Psoas muscle (tissue), 8 donors: Measurements from ENCODE around the gene SERINC4. TPM values are rescaled to one million over a fixed set of nuclear protein-coding genes. Genes with fewer than 3 reads are reported as not detected.
A peak's percentile ranks its signal among the peaks of the same experiment; 100 is the strongest.

Source experiments
- ATAC-seq, 4 donors: fragments of 200-7000 bp; cut with Tn5 transposase; one replicate each; pipeline ENCODE4 v1.9.1; 2020; ENCODE audit warnings: moderate library complexity in 3 of 4, mild to moderate bottlenecking in 2 of 4
- DNase-seq, 2 donors: peaks; one replicate each; pipeline ENCODE4 v3.0.0-alpha.2; 2020
- H3K27ac ChIP-seq: fragments of 200-600 bp; one replicate; pipeline ENCODE4 v1.8.0; 2022
- H3K27me3 ChIP-seq, 3 donors: fragments of 200-600 bp in 1 of 3; one replicate each; pipeline versions ENCODE4 v1.6.1 to v1.8.0; 2013 to 2022; ENCODE audit warnings: low read length in 2 of 3, mild to moderate bottlenecking in 2 of 3, moderate library complexity in 1 of 3; ENCODE audit not compliant: insufficient read depth in 3 of 3
- H3K36me3 ChIP-seq, 2 donors: fragments of 200-600 bp in 1 of 2; one replicate each; pipeline versions ENCODE4 v1.6.1 to v1.8.0; 2013 to 2022; ENCODE audit warnings: low read depth in 1 of 2, mild to moderate bottlenecking in 1 of 2, moderate library complexity in 1 of 2; ENCODE audit not compliant: insufficient read depth in 1 of 2
- H3K4me1 ChIP-seq: fragments of 200-600 bp; one replicate; pipeline ENCODE4 v1.8.0; 2022
- H3K4me3 ChIP-seq: fragments of 200-600 bp; one replicate; pipeline ENCODE4 v1.8.0; 2022; ENCODE audit warnings: mild to moderate bottlenecking
- H3K9me3 ChIP-seq: fragments of 200-600 bp; one replicate; pipeline ENCODE4 v1.8.0; 2022
- CTCF ChIP-seq: fragments of 200-600 bp; IDR thresholded peaks from one replicate; pipeline ENCODE4 v1.8.0; 2022; ENCODE audit warnings: antibody characterized with exemption
- WGBS, 3 donors: extraction: QIAGEN DNeasy Blood & Tissue Kit; methylation state at CpG; one replicate each; pipeline versions ENCODE4 v1.1.6 to v1.1.7; 2013; 5-methylcytosine and 5-hydroxymethylcytosine counted together
- intact Hi-C, 2 donors: fragments of 100-400 bp; cut with DNase I; formaldehyde crosslinking; loops; one replicate each; pipeline versions ENCODE4 v1.11.0 to v1.14.2; 2022
- polyA plus RNA-seq, 3 donors: library from polyadenylated mRNA; stranded (reverse); fragments of 200-250 nt; gene quantifications; one replicate each; pipeline ENCODE4 v1.2.3, GENCODE V29; 2013
- total RNA-seq, 4 donors: library from RNA; stranded (reverse); fragmentation: NEBNext Ultra II Directional in 2 of 4; extraction: Animal tissue kit (Norgen Biotek cat#: 25700) in 2 of 4; gene quantifications; one replicate each; pipeline versions ENCODE4 v1.2.1 to v1.2.4, GENCODE V29; 2021 to 2023
- donor health status: healthy with polysubstance abuse.
- donor health status: DM: no; HTN: no; CAD: no; lungs with moderate emphysema.
- donor health status: Bipolar disorder and iron deficiency.
- donor health status: healthy.
- donor health status: DM: yes; HTN: yes; CAD: no.
- donor health status: DM: no; HTN: no; CAD: no.
- donor health status: DM: no; HTN: no; CAD: no.
- donor health status: DM: yes; HTN: yes; CAD: no.

Gene SERINC4
- total and polyA plus RNA-seq, 7 donors, result 0.15 to 0.93 (median 0.23) TPM

- DNase-seq (peak; percentile 100), ATAC-seq (peak; percentile 92 to 96 (median 94))
- H3K27ac ChIP-seq, result peak within 1 kb of the TSS; percentile 99
- peaks cover 3 to 41% of the 10 kb centered on the region in 2 donors for H3K36me3 ChIP-seq
- H3K4me3 ChIP-seq, result peak within 1 kb of the TSS; percentile 90
- H3K9me3 ChIP-seq, result no peaks in the 10 kb centered on the region
- H3K27me3 ChIP-seq, result no peaks in the 10 kb centered on the region
- intact Hi-C loops, result no loop called here
- peaks cover 38% of the 10 kb centered on the region for H3K4me1 ChIP-seq
- WGBS, 3 donors, result 0 to 1% (median 0%) methylated on average over 60 to 66 of the region's 66 CpGs
- TF ChIP-seq CTCF, result no peak
Observed at GRCh38 chr15:43791993-43792760, 7.8 kb downstream of the SERINC4 start, which contains the start of gene SERF2. TSS of gene SERF2 (plus strand) at chr15:43792320. CDS start at chr15:43792377, 57 bp downstream.

GRCh38 chr15:43789409-43789808 is 10.6 kb downstream of the SERINC4 start:
- DNase-seq, result no peak
- ATAC-seq, result no peak
- H3K4me3 ChIP-seq, result no peak overlapping the region
- WGBS, 3 donors, result 88 to 93% (median 93%) methylated on average over 3 of the region's 3 CpGs
- H3K9me3 ChIP-seq, result no peaks in the 10 kb centered on the region
- no peak overlapping the region for H3K27ac ChIP-seq
- no peaks in the 10 kb centered on the region for H3K27me3 ChIP-seq
- intact Hi-C loops, result no loop called here
- H3K4me1 ChIP-seq, result peaks cover 13% of the 10 kb centered on the region
- TF ChIP-seq CTCF, result no peak
- H3K36me3 ChIP-seq, result peaks cover 0 to 13% of the 10 kb centered on the region in 2 donors

GRCh38 chr15:43779016-43779415 is 21.0 kb downstream of the SERINC4 start:
- DNase-seq, result no peak
- ATAC-seq, result no peak
- Histone ChIP-seq H3K9me3 (no peaks in the 10 kb centered on the region), H3K36me3 (peaks cover 0 to 3% of the 10 kb centered on the region in 2 donors), H3K27me3 (no peaks in the 10 kb centered on the region), H3K27ac (no peak overlapping the region), H3K4me1 (peaks cover 4% of the 10 kb centered on the region), H3K4me3 (no peak overlapping the region)
- intact Hi-C loops, result no loop called here
- 85 to 91% (median 85%) methylated on average over 1 of the region's 1 CpG for WGBS, 3 donors
- TF ChIP-seq CTCF, result no peak

GRCh38 chr15:43777267-43777914 is 22.6 kb downstream of the SERINC4 start:
- peaks cover 4% of the 10 kb centered on the region for H3K4me1 ChIP-seq
- no peaks in the 10 kb centered on the region for H3K27me3 ChIP-seq
- 2 to 3% (median 3%) methylated on average over 28 to 31 of the region's 31 CpGs for WGBS, 3 donors
- no peaks in the 10 kb centered on the region for H3K9me3 ChIP-seq
- peak; percentile 64 for TF ChIP-seq CTCF
- peak overlapping the region; percentile 74 for H3K27ac ChIP-seq
- ATAC-seq, result peak; percentile 72 to 83 (median 78)
- DNase-seq, result peak; percentile 76 to 87
- H3K4me3 ChIP-seq, result peak overlapping the region; percentile 78
- intact Hi-C loops, result no loop called here
- H3K36me3 ChIP-seq, result peaks cover 3 to 19% of the 10 kb centered on the region in 2 donors
